SH-SY5Y (cell line): ENCODE measurements around the gene ASH1L.

ENCODE experiments used
- GATA2 ChIP-seq: IDR thresholded peaks from 2 replicates; pipeline ENCODE4 v1.6.1; 2011; ENCODE audit warnings: mild to moderate bottlenecking, low read depth, low read length
- GATA3 ChIP-seq: IDR thresholded peaks from 2 replicates; pipeline ENCODE4 v1.6.1; 2011; ENCODE audit warnings: low read depth, mild to moderate bottlenecking, low read length, moderate library complexity

Gene ASH1L

DNA sequence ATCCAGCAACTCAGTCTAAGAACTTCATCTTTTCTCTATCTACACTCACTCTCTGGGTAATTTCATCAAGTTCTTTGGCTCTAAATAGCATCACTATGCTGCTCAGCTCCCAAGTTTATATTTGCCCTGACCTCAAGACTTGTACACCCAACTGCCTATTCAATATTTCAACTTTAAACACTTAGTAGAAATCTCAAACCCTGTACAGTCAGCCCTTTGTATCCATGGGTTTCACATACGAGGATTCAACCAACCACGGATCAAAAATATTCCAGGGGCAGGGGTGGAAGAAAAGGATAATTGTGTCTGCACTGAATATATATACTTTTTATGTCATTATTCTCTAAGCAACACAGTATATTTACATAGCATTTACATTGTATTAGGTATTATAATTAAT, 13.9 kb downstream of the ASH1L start:
- TF ChIP-seq GATA3 = no peak
- TF ChIP-seq GATA2 = no peak

DNA sequence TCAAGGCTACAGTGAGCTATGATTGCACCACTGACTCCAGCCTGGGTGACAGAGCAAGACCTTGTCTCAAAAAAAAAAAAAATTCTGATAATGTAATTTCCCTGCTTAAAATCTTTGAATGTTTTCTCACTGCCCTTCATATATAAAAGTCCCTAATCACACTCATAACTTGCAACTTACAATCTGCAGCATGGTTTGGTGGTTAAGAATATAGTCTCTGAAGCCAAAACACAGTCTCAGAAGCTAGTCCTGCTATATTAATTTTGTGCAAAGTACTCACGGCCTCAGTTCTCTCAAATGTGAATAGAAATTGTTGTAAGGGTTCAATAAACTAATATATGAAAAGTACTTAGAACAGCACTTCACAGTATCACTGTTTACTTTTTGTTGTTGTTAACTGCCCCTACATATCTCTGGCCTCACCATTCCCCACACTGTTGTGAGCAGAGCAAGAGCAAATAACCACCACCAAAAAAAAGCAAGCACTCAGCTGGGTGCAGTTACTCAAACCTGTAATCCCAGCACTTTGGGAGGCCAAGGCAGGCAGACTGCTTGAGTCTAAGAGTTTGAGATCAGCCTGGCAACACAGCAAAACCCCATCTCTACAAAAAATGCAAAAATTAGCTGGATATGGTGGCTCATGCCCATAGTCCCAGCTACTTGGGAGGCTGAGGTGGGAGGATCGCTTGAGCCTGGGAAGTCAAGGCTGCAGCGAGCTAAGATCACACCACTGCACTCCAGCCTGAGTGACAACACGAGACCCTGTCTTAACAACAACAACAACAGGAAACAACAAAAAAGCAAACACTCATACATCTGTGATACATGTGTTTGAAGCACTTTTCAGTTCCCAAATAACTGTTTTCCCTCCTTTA, 22.4 kb downstream of the ASH1L start:
- no peak for TF ChIP-seq GATA2
- no peak for TF ChIP-seq GATA3

DNA sequence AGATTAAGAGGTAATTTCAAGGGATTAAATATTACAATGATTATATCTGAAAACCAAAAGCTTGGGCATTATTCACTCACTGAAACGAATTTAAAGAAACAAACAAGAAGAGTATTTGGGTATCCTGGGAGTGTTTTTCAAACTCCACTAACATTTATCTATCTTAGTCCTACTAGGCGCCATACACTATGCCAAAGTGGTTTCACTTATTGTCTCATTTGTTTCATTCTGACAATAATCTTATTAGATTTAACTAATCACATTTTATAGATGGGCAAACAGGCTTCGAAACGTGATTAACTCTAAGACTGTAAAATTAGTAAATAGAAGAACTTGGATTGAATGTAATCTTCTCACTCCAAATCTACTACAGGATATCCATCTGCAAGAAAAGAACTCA, 25.4 kb downstream of the ASH1L start:
- TF ChIP-seq GATA3 (no peak), GATA2 (no peak)

DNA sequence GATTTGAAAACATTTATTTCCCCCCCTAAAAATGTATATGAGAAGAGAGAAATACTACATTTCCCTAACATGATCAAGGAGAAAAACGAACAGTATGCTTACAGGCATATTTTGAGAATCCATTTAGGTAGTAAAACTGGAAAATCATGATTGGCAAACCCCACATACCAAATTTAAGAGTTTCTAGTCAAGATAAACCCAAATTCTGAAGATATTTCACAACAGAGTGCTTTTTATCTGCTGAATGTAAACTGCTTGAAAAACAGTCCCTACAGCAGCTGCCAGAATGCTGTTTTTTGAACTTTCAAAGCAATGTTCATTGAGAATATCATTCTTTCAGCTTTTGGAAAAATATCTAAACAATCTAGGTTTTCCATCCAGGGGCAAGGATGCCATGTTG, 31.0 kb downstream of the ASH1L start:
- TF ChIP-seq GATA2 (no peak), GATA3 (no peak)

DNA sequence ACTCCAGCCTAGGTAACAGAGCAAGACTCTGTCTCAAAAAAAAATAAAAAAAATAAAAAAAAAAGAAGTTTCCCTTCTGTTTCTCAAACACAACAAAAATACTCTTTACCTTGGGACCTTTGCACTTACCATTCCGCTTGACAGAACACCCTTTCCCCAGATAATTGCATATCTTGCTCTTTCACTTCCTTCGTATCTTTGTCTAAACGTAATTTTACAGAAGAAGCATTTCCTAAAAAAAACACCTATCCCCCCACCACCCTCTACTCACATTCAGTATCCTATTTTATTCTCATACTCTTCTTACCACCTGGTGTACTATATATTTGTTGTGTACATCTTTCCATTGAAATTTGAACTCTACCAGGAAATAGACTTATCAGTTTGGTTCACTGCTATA, 32.7 kb downstream of the ASH1L start:
- TF ChIP-seq GATA3 (no peak), GATA2 (no peak)

DNA sequence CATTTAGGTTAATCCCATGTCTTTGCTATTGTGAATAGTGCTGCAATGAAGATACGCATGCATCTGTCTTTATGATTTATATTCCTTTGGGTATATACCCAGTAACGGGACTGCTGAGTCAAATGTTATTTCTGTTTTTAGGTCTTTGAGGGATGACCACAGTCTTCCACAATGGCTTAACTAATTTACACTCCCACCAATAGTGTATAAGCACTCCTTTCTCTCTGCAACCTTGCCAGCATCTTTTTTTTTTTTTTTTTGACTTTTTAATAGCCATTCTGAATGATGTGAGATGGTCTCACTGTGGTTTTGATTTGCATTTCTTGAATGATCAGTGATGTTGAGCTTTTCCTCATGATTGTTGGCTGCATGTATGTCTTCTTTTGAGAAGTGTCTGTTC, 33.5 kb downstream of the ASH1L start:
- TF ChIP-seq GATA2 = no peak
- TF ChIP-seq GATA3 = no peak

DNA sequence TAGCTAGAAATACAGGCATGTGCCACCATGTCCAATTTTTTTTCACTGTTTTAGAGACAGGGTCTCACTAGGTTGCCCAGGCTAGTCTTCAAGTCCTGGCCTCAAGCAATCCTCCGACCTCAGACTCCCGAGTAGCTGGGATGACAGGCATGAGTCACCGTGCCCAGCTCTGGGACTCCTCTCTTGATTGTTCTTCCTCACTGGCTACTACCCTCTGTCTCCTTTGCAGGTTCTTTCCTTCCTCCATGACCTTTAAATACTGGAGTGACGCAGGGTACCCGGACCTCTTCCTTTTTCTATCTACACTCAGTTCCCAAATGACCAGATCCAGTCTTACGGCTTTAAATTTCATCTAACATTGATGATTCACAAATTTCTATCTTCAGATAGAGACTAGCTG, 34.9 kb downstream of the ASH1L start:
- TF ChIP-seq GATA3 = no peak
- TF ChIP-seq GATA2 = no peak

DNA sequence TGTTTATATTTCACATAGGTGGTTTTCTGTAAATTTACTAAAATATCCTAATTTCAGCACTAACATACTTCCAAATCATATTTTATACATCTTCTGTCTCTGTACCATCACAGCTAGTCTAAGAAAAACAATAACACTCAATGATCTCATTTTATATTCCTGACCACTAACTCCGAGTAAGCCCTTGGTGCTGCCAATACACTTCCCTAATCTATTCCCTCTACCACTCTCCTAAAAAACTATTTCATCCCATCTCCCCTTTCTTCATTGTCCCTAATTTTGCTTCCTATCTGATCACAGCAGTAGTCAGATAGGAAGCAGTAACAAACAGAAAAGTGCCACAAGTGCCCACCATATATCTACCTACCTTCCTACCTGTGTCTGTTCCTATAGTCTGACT, 36.2 kb downstream of the ASH1L start:
- TF ChIP-seq GATA3 (no peak), GATA2 (no peak)

DNA sequence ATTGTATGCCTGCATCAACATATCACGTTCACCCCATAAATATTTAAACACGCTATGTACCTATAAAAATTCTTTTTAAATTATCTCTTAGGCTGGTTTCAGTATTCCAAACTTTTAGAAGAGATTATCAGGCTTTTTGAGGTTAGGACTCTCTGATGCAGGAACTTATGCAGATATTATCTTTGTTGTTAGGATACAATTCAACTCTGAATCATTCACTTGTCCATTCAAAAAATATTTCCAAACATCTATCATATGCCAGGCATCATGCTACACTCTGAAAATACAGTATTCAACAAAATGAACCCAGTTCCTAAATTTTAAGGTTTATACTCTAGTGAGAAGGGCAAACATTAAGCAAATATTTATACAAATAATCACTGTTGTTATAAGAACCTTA, 40.5 kb downstream of the ASH1L start:
- TF ChIP-seq GATA3 (no peak), GATA2 (no peak)

DNA sequence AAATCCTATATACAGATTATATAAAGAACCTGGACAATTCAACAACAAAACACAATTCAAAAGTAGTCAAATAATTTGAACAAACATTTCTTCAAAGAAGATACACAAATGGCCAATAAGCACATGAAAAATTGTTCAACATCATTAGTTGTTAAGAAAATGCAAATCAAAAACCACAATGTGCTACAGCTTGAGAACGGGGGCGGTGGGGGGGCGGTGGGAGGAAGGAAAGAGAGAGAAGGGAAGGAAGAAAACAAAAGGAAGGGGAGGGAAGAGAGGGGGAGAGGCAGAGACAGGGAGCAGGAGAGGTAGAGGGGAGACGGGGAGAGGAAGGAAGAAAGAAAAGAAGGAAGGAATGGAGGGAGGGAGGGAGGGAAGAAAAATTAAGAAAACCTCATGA, 44.1 kb downstream of the ASH1L start:
- TF ChIP-seq GATA2 = no peak

DNA sequence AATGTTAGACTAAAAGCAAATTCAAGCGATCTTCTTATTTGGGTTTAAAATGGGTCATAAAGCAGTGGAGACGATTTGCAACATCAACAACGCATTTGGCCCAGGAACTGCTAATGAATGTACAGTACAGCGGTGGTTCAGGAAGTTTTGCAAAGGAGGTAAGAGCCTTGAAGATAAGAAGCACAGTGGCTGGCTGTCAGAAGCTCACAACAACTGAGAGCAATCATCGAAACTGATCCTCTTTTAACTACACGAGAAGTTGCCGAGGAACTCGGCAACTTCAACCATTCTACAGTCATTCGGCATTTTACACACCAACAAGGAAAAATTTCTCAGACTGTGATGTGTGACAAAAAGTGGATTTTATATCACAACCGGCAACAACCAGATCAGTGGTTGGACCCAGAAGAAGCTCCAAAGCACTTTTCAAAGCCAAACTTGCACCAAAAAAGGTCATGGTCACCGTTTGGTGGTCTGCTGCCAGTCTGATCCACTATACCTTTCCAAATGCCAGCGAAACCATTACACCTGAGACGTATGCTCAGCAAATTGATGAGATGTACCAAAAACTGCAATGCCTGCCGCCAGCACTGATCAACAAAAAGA, 47.9 kb downstream of the ASH1L start:
- no peak for TF ChIP-seq GATA3

DNA sequence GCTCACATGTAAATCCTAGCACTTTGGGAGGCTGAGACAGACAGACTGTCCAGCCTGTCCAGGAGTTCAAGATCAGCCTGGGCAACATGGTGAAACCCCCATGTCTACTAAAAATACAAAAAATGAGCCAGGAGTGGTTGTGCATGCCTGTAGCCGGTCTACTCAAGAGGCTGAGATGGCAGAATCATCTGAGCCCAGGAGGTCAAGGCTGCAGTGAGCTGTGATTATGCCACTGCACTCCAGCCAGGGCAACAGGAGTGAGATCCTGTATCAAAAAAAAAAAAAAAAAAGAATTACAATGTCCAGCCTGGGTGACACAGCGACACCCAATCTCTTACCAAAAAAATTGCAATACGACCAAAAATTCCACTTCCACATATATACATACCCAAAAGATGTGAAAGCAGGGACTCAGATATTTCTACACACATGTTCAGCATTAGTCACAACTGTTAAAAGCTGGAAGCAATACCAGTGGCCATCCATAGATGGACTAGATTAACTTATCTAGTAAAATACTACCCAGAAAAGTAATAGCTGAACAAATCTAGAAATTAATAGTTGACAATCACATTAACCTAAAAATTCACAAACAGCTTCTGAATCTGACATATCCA, 49.2 kb downstream of the ASH1L start:
- no peak for TF ChIP-seq GATA3
- TF ChIP-seq GATA2 = no peak

DNA sequence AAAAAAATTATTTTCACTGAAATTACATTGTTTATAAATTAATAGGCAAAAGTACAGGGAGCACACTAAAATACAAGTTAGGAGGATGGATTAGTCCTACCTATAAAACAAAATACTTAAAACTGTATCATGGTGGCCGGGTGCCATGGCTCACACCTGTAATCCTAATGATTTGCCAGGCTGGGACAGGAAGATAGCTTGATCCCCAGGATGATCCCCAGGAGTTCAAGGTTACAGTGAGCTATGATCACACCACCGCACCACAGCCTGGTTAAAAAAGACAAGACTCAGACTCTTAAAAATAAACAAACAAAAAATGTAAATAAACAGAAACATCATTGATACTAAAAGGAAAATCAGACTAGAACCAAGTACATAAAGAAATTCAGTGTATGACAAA, 53.5 kb downstream of the ASH1L start:
- TF ChIP-seq GATA3 = no peak
- no peak for TF ChIP-seq GATA2

DNA sequence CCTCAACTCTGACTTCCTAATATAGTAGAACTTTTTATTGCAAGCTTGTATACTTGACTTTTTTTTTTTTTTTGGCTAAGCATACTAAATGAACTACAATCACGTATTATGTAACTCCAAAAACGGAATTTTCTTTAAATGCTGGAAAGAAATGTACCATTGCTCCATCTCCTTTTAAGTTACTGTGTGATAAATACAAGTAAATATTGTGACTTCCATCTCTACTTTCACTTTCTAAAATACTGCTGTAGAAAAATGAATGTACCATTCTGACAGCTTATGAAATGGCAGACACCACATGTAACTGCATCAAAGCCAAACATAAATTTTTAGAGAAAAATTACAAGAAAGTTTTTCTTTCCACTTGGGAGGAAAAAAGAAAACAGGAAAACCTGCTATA, 54.7 kb downstream of the ASH1L start:
- TF ChIP-seq GATA2 (no peak), GATA3 (no peak)

DNA sequence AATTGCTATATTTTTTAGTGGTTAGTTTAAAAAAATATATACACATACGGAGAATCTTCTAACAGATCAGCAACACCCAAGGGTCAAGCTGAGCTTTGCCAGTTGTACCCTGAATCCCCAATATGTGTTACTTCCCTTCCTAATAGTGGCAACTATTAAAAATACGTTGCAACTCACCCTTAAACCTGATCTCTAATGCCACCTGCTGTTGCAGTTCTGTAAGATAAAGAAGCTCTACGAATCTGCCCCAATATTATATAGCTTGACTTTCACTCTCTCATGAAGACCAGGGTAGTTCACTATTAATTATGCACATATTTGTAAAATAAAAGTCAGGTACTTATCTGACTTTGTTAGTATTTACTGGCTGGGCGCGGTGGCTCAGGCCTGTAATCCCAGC, 58.4 kb downstream of the ASH1L start:
- no peak for TF ChIP-seq GATA2
- TF ChIP-seq GATA3 = no peak
